ENCODE results near the gene CELA3A.

Gene CELA3A

GRCh38 chr1:22053017-22053860 lies 51.8 kb downstream of the CELA3A start:
- Histone ChIP-seq H3K27me3 (ENCODE audit: insufficient read depth, low read length, poor library complexity, severe bottlenecking) (no peaks in the 10 kb centered on the region), H3K79me2 (ENCODE audit: insufficient read depth, low read length) (peaks cover 60% of the 10 kb centered on the region), H3K36me3 (ENCODE audit: insufficient read depth, low read length) (no peaks in the 10 kb centered on the region; the same call in 1 of the 2 replicates), H2AFZ (ENCODE audit: low read length) (no peak overlapping the region; the same call in 1 of the 2 replicates), H3K4me1 (ENCODE audit: insufficient read depth, low read length, poor library complexity, severe bottlenecking) (peaks cover 34% of the 10 kb centered on the region), H3K9me2 (replicated peaks; ENCODE audit: low read depth, low read length) (no peaks in the 10 kb centered on the region), H3K4me2 (ENCODE audit: low read depth, low read length, poor library complexity, severe bottlenecking) (peak overlapping the region; percentile 83), H3F3A (ENCODE audit: low read depth) (no peaks in the 10 kb centered on the region), H3K9me3 (ENCODE audit: insufficient read depth, low read depth, low read length) (no peaks in the 10 kb centered on the region), H3K4me3 (ENCODE audit: low read length, poor library complexity, severe bottlenecking) (peak overlapping the region; percentile 76), H3K9ac (ENCODE audit: low read depth, low read length, poor library complexity, severe bottlenecking) (peak overlapping the region; percentile 77), H4K20me1 (ENCODE audit: insufficient read depth, low read length, poor library complexity, severe bottlenecking) (peaks cover 47% of the 10 kb centered on the region)
- TF ChIP-seq EZH2phosphoT487 (IDR thresholded peaks at IDR 0.05; ENCODE audit: borderline replicate concordance), result no peak
- TF ChIP-seq CTCF (conservative IDR thresholded peaks at IDR 0.05; ENCODE audit: low read length), result no peak

- H3K4me3 ChIP-seq (ENCODE audit: low read length, poor library complexity, severe bottlenecking), result peak overlapping the region; percentile 76
- peak overlapping the region; percentile 77 for H3K9ac ChIP-seq (ENCODE audit: low read depth, low read length, poor library complexity, severe bottlenecking)
- H4K20me1 ChIP-seq (ENCODE audit: insufficient read depth, low read length, poor library complexity, severe bottlenecking), result peaks cover 56% of the 10 kb centered on the region
- no peak for TF ChIP-seq CTCF (conservative IDR thresholded peaks at IDR 0.05; ENCODE audit: low read length)
- no peak for TF ChIP-seq EZH2phosphoT487 (IDR thresholded peaks at IDR 0.05; ENCODE audit: borderline replicate concordance)
- no peaks in the 10 kb centered on the region for H3K27me3 ChIP-seq (ENCODE audit: insufficient read depth, low read length, poor library complexity, severe bottlenecking)
- H3K4me1 ChIP-seq (ENCODE audit: insufficient read depth, low read length, poor library complexity, severe bottlenecking), result peaks cover 34% of the 10 kb centered on the region
- H3F3A ChIP-seq (ENCODE audit: low read depth), result no peaks in the 10 kb centered on the region
- H3K9me2 ChIP-seq (replicated peaks; ENCODE audit: low read depth, low read length), result no peaks in the 10 kb centered on the region
- H3K9me3 ChIP-seq (ENCODE audit: insufficient read depth, low read depth, low read length), result no peaks in the 10 kb centered on the region
- H3K79me2 ChIP-seq (ENCODE audit: insufficient read depth, low read length), result peaks cover 69% of the 10 kb centered on the region
- no peak overlapping the region for H2AFZ ChIP-seq (ENCODE audit: low read length)
- H3K4me2 ChIP-seq (ENCODE audit: low read depth, low read length, poor library complexity, severe bottlenecking), result peak overlapping the region; percentile 83
- no peaks in the 10 kb centered on the region; the same call in 1 of the 2 replicates for H3K36me3 ChIP-seq (ENCODE audit: insufficient read depth, low read length)
Observed at GRCh38 chr1:22053861-22054770, 52.7 kb downstream of the CELA3A start.

DNA sequence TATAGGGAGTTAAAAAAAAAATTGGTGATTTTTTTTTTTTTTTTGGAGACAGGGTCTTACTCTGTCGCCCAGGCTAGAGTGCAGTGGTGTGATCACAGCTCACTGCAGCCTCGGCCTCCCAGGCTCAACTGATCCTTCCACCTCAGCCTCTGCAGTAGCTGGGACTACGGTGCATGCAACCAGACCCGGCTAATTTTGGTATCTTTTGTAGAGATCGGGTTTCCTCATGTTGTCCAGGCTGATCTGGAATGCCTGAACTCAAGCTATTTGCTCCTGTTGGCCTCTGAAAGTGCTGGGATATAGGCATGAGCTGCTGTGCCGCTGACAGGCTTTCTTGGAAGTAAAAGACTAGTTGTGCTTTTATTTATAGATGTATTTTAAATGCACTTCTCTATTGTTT lies 54.0 kb downstream of the CELA3A start:
- Histone ChIP-seq H4K20me1 (ENCODE audit: insufficient read depth, low read length, poor library complexity, severe bottlenecking) (peaks cover 69% of the 10 kb centered on the region), H2AFZ (ENCODE audit: low read length) (no peak overlapping the region), H3K9ac (ENCODE audit: low read depth, low read length, poor library complexity, severe bottlenecking) (peak overlapping the region; percentile 25), H3K4me1 (ENCODE audit: insufficient read depth, low read length, poor library complexity, severe bottlenecking) (peaks cover 34% of the 10 kb centered on the region), H3K79me2 (ENCODE audit: insufficient read depth, low read length) (peaks cover 82% of the 10 kb centered on the region), H3K36me3 (ENCODE audit: insufficient read depth, low read length) (no peaks in the 10 kb centered on the region; the same call in 1 of the 2 replicates), H3K9me2 (replicated peaks; ENCODE audit: low read depth, low read length) (no peaks in the 10 kb centered on the region), H3K9me3 (ENCODE audit: insufficient read depth, low read depth, low read length) (no peaks in the 10 kb centered on the region), H3K4me3 (ENCODE audit: low read length, poor library complexity, severe bottlenecking) (peak overlapping the region; percentile 59), H3K4me2 (ENCODE audit: low read depth, low read length, poor library complexity, severe bottlenecking) (peak overlapping the region; percentile 69), H3F3A (ENCODE audit: low read depth) (no peaks in the 10 kb centered on the region), H3K27me3 (ENCODE audit: insufficient read depth, low read length, poor library complexity, severe bottlenecking) (no peaks in the 10 kb centered on the region)
- TF ChIP-seq EZH2phosphoT487 (IDR thresholded peaks at IDR 0.05; ENCODE audit: borderline replicate concordance) (no peak), CTCF (conservative IDR thresholded peaks at IDR 0.05; ENCODE audit: low read length) (no peak)

All from Loucy (cell line).